GM19240 (cell line): ENCODE data around the gene WDR7.
A peak's percentile ranks its signal among the peaks of the same experiment; 100 is the strongest.
"Not testable (repeated sequence)": the region's sequence is repeated elsewhere in the genome, so short reads cannot be mapped to it uniquely, and the experiment has no call there.

Experiments used
- DNase-seq: peaks from one replicate; pipeline ENCODE4 v3.0.0; 2011; ENCODE audit warnings: low spot score; ENCODE audit not compliant: insufficient read length

Gene WDR7

GRCh38 chr18:56652802-56653201 lies 1.6 kb downstream of the WDR7 start:
- no peak for DNase-seq

- not testable (repeated sequence) for DNase-seq
These were observed 3.1 kb downstream of the WDR7 start for GRCh38 chr18:56654280-56654679.

DNA sequence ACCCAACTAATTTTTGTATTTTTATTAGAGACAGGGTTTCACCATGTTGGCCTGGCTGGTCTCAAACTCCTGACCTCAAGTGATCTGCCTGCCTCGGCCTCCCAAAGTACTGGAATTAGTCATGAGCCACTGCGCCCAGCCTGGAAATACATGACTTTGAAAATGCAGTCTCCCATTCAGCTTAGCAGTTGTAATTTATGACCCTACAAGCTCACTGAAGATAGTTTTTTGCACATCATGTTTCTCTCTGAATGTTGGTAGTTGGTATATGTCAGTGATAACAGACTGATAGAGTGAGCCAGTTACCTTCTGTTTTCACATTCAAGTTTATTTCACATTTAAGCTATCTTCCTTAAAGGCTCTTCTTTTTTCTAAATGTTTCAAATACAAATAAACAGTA lies 7.1 kb downstream of the WDR7 start:
- DNase-seq: no peak

DNA sequence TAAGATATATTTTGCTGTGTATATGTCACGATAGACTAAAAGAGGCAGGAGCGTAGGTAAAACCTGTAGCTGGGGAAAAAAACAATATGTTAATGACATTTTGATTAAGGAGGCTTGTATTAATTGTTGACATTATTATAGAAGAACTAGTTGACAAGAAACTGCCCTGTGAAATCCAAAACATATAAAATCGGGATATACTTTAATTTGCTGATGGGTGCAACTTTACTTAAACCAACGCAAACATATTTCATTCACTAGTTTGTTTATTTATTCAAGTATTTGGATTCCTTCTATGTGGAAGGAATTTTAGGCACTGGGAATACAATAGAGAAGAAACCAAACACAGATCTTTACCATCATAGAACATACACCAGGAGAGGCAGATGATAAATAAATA lies 8.0 kb downstream of the WDR7 start:
- no peak for DNase-seq

DNA sequence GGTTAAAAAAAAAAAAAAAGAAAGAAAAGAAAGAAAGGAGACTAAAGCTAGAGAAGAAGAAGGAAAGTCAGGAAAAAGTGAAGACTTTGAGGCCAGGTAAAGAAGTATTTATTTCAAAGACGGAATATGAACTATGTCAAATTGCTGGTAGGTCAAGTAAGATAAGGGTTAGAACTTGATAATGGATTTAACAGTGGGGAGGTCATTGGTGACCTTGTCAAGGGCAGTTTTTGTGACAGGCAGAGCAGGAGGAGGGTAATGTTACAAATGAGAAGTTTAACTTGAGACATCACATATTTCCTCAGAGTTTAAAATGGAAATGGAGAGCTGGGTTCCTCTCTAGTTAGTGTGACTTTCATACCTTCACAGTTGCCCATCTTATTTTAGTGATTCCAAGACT lies 9.5 kb downstream of the WDR7 start:
- DNase-seq: no peak

DNA sequence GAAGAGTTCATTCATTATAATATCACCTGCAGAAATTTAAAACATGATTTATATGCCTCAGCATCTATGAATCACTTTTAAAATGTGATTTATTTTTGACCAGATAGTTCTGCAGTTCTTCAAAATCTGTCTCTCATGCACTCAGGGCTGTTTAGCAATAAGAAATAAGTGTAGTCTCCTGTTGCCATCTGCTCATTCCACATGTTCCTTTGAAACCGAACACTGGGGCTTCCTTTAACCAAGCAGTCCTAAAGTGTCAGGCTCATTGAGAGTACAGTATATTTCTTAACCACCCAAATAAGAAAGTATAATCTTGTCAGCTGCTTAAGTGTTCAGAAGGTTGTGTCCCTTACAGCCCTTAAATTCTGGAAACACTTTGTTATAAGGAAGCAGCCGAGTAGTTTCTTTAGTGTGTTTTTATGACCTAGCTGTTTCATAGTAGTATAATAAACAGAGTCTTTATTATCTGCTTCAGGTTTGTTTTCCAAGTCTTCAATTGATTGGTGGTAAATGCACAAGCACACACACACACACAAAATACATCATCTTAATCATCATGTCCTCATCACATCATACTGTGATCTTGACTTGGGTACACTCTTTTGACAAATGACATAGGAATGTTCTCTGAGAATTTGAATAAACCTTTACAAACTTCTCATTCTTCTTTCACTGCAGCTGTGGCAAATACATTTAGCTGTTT lies 10.4 kb downstream of the WDR7 start:
- no peak for DNase-seq

GRCh38 chr18:56662063-56662408 lies 10.9 kb downstream of the WDR7 start:
- no peak for DNase-seq

DNA sequence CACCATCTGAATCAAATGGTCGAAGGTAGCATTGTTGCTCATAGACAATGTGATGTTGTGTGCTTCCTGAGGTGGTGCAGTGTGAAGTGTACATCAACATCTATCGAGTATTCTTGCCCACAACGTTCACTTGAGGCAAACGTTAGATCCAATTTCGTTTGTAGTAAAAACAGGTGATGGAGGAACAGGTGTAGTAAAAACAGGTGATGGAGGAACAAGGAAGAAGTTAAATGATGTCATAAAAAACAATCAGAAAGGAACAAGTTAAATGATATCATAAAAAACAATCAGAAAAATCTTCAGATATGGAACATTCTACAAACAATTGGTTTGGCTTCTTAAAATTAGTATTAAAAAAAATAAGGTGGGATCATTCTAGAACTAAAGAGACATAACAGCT lies 11.3 kb downstream of the WDR7 start:
- DNase-seq: no peak

DNA sequence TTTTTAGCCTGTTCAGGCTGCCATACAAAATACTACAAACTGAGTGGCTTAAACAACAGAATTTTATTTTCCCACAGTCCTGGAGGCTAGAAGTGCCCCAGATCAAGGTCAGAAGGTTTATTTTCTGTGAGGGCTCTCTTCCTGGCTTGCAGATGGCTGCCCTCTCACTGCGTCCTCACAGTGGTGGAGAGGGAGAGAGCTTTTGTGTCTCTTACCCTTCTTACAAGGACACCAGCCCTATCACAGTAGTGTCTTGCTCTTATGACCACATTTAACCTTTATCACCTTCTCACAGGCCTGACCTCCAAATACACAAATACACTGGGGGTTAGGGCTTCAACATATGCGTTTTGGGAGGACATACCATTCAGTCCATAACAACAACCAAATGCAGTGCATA lies 11.7 kb downstream of the WDR7 start:
- no peak for DNase-seq

DNA sequence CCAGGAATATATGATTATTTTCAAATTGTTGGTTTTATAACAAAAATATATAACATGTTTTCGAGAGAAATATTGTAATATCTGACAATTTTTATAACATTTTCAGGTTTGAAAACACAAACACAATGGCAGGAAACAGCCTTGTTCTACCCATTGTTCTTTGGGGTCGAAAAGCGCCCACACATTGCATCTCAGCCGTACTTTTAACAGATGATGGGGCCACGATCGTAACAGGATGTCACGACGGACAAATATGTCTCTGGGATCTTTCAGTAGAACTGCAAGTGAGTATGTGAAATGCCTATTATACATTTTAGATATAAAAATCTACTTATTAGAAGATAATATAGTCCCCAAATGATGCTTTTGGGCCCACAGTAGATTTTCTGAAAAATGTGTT lies 21.2 kb downstream of the WDR7 start:
- DNase-seq: no peak

GRCh38 chr18:56672981-56673380 lies 21.8 kb downstream of the WDR7 start:
- no peak for DNase-seq

- no peak for DNase-seq
These were observed 25.5 kb downstream of the WDR7 start for GRCh38 chr18:56676639-56677038.

- DNase-seq: no peak
These were observed 27.8 kb downstream of the WDR7 start for GRCh38 chr18:56678836-56679565.

DNA sequence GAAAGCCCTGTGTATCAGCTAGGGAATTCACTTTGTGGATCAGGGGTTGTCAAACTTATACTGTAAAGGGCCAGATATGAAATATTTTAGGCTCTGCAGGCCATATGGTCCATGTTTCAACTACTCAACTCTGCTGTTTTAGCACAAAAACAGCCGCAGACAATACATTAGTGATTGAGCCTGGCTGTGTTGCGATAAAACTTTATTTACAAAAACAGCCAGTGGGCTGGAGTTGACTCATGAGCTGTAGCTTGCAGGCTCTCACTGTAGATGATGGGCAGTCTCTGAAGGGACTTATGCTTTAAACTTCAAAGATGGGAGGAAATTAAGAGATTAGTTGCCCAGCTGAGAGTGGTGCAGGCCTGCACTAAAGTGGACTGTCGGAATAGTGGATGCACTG lies 33.1 kb downstream of the WDR7 start:
- no peak for DNase-seq

- no peak for DNase-seq
These were observed 40.4 kb downstream of the WDR7 start for GRCh38 chr18:56691530-56691929.

GRCh38 chr18:56696966-56697365 lies 45.8 kb downstream of the WDR7 start:
- DNase-seq: no peak

DNA sequence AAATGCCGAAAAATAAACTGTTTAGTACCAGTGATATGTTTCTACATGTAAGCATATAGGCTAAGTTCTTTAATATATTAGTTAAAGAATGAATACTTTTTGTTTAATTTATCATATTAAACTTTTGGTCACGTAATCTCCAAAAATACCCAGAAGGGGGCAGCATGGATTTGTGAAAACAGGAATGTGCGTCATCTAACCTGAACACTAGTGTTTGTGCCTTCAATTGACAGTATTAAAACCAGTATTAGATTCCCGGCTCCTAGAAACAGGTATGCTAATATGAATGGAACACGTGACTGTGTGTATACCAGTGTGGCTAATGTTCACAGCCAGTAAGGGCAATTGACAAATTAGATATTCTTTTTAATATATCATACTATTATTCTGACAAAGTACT lies 51.8 kb downstream of the WDR7 start:
- no peak for DNase-seq

DNA sequence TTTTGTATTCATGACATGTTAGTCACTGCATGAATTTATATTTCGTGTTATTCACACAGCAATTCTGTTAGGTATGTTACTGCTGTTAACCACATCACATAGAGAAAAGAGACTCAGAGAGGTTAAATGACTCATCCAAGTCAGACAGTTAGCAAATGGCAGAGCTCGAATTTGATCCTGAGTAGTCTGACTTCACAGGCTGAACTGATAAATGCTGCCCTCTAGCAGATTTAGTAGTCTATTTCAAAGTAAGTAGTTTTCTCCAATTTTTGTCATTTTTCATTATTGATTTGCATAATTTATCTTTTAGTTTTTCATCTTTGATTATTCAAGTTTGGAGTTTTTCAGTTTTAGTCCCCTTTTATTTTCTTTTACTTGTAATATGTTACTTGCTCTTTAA lies 58.3 kb downstream of the WDR7 start:
- peak; percentile 6 for DNase-seq

- DNase-seq: no peak
These were observed 60.7 kb downstream of the WDR7 start for GRCh38 chr18:56711708-56712445.

DNA sequence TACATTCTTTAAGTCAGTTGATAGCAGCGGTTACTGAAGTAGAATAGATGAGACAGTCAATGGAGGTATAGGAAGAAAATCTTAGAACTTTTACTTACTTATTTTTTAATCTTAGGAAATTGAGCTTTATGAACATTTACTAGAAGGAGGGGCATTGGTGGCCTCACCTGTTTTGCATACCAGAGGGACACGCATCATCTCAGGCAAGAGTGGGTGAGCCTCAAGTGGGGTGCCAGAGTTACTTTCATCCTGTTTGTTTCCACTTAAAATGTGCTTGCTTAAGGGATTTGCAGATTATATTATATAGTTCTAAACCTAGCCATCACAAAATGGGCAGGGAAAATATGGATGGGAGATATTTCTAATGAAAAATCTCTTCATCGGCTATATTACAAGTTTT lies 61.6 kb downstream of the WDR7 start:
- DNase-seq: no peak

- DNase-seq: no peak
These were observed 64.0 kb downstream of the WDR7 start for GRCh38 chr18:56715121-56715520.

DNA sequence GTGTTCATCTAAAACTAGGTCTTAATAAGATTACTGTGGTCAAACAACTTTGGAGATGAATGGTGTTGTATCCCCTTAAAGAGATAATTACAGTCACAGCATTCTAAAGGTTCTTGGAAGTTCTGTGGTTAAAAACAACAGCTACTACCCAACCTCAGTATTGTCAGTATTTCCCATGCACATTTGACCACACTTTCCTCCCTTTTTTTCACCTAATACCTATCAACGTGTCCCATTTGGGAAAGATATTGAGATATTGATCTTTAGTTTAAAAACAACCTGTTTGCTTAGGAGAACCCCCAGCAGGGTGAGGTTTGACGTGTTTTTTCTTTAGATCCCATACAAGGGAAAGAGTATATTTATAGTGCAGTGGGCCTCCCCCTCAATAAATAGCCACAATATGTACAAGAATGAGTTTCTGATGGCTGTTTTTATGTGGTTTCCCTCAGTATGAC lies 65.6 kb downstream of the WDR7 start:
- DNase-seq: no peak

- no peak for DNase-seq
These were observed 69.9 kb downstream of the WDR7 start for GRCh38 chr18:56721031-56721430.
